T-helper 17 cell (primary cell): Measurements from ENCODE around the gene PCDHA13. TPM values are rescaled to one million over a fixed set of nuclear protein-coding genes. Genes with fewer than 3 reads are reported as not detected.
"Not testable (repeated sequence)": the region's sequence is repeated elsewhere in the genome, so short reads cannot be mapped to it uniquely, and the experiment has no call there.

Source experiments
- ATAC-seq: fragments of 150-1000 bp; cut with Tn5 transposase; 2 replicates; pipeline ENCODE4 v1.10.0; 2021; ENCODE audit warnings: mild to moderate bottlenecking, moderate library complexity
- DNase-seq, 3 donors: peaks; one replicate each; pipeline versions ENCODE4 v3.0.0 to v3.0.0-alpha.2; 2020 to 2021
- H3K9me3 ChIP-seq: one replicate; pipeline ENCODE4 v1.7.0; 2013; ENCODE audit warnings: low read length, mild to moderate bottlenecking; ENCODE audit not compliant: control insufficient read depth, poor library complexity, severe bottlenecking
- H3K27ac Mint-ChIP-seq: one replicate; pipeline ENCODE4 v1.8.0; 2022; ENCODE audit warnings: mild to moderate bottlenecking, moderate library complexity, mixed read lengths
- H3K27me3 Mint-ChIP-seq: one replicate; pipeline ENCODE4 v1.8.0; 2022; ENCODE audit warnings: mixed read lengths
- H3K36me3 Mint-ChIP-seq: one replicate; pipeline ENCODE4 v1.8.0; 2022; ENCODE audit warnings: low read depth, mixed read lengths
- H3K4me1 Mint-ChIP-seq: one replicate; pipeline ENCODE4 v1.8.0; 2022; ENCODE audit warnings: mild to moderate bottlenecking, mixed read lengths
- H3K4me3 Mint-ChIP-seq: one replicate; pipeline ENCODE4 v1.8.0; 2022; ENCODE audit warnings: mild to moderate bottlenecking, moderate library complexity, mixed read lengths
- total RNA-seq, 4 donors: library from RNA in 2 of 4; stranded (reverse) in 2 of 4; gene quantifications; one replicate each; pipeline ENCODE4 v1.2.3 and lab custom pipeline; 2022 to 2026

The PCDHA13 gene
- total RNA-seq, 2 donors from 2014 or later, result not detected

- Mint-ChIP-seq H3K36me3 (no peaks in the 10 kb centered on the region), H3K27ac (no peak overlapping the region), H3K27me3 (peaks cover 28% of the 10 kb centered on the region), H3K4me1 (no peaks in the 10 kb centered on the region), H3K4me3 (no peak overlapping the region)
- H3K9me3 ChIP-seq, result peaks cover 3% of the 10 kb centered on the region
- ATAC-seq (no peak), DNase-seq (no peak)
These were observed 24.5 kb upstream of the PCDHA13 start for GRCh38 chr5:140857177-140857986.

DNA sequence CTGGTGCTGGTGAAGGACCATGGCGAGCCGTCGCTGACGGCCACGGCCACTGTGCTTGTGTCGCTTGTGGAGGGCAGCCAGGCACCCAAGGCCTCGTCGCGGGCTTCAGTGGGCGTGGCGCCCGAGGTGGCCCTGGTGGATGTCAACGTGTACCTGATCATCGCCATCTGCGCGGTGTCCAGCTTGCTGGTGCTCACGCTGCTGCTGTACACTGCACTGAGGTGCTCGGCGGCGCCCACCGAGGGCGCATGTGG is 24.0 kb upstream of the PCDHA13 start:
- Mint-ChIP-seq H3K27ac (no peak overlapping the region), H3K4me1 (no peaks in the 10 kb centered on the region), H3K36me3 (no peaks in the 10 kb centered on the region), H3K4me3 (no peak overlapping the region), H3K27me3 (peaks cover 22% of the 10 kb centered on the region)
- peaks cover 3% of the 10 kb centered on the region for H3K9me3 ChIP-seq
- ATAC-seq (no peak), DNase-seq (no peak)

DNA sequence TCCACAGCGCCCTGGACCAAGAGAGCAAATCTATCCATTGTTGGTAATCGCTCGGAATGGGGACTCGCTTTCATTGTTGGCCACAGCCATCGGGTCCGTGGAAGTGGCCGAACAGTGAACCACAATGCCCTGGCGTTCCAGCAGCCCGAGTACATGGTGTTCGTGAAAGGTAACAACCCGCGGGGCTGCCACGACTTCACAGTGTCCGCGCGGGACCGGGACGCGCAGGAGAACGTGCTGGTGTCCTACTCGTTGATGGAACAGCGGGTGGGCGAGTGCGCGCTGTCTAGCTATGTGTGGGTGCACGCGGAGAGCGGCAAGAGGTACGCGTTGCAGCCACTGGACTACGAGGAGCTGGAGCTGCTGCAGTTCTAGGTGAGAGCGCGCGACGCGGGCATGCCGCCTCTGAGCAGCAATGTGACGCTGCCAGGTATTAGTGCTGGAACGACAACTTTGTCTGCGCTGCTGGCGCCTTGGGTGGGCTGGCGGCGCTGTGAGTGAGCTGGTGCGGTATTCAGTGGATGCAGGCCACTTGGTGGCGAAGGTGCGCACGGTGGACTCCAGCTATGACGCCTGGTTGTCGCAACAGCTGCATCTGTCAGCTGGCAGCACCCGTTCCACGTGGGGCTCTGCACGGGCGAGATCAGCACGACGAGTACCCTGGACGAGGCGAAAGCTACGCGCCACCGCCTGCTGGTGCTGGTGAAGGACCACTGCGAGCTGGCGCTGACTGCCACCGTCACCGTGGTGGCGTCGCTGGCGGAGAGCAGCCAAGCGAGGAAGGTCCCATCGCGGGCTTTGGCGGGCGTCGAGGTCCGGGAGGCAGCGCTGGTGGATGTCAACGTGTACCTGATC is 19.3 kb upstream of the PCDHA13 start:
- H3K4me3 Mint-ChIP-seq, result no peak overlapping the region
- H3K4me1 Mint-ChIP-seq, result no peaks in the 10 kb centered on the region
- DNase-seq, result no peak
- no peaks in the 10 kb centered on the region for H3K36me3 Mint-ChIP-seq
- H3K27me3 Mint-ChIP-seq, result peaks cover 9% of the 10 kb centered on the region
- peaks cover 3% of the 10 kb centered on the region for H3K9me3 ChIP-seq
- no peak overlapping the region for H3K27ac Mint-ChIP-seq
- no peak for ATAC-seq

DNA sequence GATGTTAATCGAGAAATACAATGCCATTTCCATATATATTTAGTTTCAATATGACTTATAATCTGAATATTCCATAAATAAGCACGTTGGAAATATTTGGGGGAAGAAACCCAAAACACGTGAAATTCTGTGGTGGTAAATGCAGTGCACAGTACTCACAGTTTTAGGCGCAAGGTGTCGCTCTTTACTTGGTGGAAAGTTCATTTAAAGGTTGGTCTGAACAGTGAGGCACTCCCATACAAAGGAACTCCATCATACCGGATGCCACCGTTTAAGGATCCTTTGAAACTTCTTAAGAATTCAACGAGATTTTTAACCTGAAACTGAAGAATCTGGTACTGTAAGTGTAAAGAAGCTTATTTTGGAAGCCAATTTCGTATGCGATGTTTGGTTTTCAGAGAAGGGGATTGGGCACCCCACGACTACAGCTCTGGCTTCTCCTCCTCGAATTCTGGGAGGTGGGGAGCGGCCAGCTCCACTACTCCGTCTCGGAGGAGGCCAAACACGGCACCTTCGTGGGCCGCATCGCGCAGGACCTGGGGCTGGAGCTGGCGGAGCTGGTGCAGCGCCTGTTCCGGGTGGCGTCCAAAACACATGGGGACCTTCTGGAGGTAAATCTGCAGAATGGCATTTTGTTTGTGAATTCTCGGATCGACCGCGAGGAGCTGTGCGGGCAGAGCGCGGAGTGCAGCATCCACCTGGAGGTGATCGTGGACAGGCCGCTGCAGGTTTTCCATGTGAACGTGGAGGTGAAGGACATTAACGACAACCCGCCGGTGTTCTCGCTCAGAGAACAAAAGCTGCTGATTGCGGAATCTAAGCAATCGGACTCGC is 13.0 kb upstream of the PCDHA13 start, which contains the start of gene PCDHA11:
PCDHA11 (plus strand) TSS at position 237 of the 834 bp plus-strand sequence; CDS start at position 384, 147 bp downstream.
- Mint-ChIP-seq H3K4me3 (no peak within 1 kb of the TSS), H3K27me3 (peaks cover 19% of the 10 kb centered on the region), H3K27ac (no peak within 1 kb of the TSS), H3K4me1 (no peaks in the 10 kb centered on the region), H3K36me3 (no peaks in the 10 kb centered on the region)
- H3K9me3 ChIP-seq, result no peaks in the 10 kb centered on the region
- DNase-seq (no peak), ATAC-seq (no peak)

GRCh38 chr5:140869555-140869886 is 12.4 kb upstream of the PCDHA13 start:
- Mint-ChIP-seq H3K4me1 (no peaks in the 10 kb centered on the region), H3K4me3 (no peak overlapping the region), H3K27me3 (peaks cover 18% of the 10 kb centered on the region), H3K27ac (no peak overlapping the region), H3K36me3 (no peaks in the 10 kb centered on the region)
- H3K9me3 ChIP-seq, result no peaks in the 10 kb centered on the region
- no peak for DNase-seq
- no peak for ATAC-seq

DNA sequence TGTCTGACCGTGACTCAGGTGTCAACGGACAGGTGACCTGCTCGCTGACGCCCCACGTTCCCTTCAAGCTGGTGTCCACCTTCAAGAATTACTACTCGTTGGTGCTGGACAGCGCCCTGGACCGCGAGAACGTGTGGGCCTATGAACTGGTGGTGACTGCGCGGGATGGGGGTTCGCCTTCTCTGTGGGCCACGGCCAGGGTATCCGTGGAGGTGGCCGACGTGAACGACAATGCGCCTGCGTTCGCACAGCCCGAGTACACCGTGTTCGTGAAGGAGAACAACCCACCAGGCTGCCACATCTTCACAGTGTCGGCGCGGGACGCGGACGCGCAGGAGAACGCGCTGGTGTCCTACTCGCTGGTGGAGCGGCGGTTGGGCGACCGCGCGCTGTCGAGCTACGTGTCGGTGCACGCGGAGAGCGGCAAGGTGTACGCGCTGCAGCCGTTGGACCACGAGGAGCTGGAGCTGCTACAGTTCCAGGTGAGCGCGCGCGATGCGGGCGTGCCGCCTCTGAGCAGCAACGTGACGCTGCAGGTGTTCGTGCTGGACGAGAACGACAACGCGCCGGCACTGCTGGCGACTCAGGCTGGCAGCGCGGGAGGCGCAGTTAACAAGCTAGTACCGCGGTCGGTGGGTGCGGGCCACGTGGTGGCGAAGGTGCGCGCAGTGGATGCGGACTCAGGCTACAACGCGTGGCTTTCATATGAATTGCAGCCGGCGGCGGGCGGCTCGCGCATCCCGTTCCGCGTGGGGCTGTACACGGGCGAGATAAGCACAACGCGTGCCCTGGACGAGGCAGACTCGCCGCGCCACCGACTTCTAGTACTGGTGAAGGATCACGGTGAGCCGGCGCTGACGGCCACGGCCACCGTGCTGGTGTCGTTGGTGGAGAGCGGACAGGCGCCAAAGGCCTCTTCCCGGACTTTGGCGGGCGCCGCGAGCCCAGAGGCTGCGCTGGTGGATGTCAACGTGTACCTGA is 11.4 kb upstream of the PCDHA13 start:
- ATAC-seq (no peak), DNase-seq (no peak)
- H3K27ac Mint-ChIP-seq, result no peak overlapping the region
- H3K4me1 Mint-ChIP-seq, result no peaks in the 10 kb centered on the region
- no peak overlapping the region for H3K4me3 Mint-ChIP-seq
- peaks cover 19% of the 10 kb centered on the region for H3K27me3 Mint-ChIP-seq
- no peaks in the 10 kb centered on the region for H3K36me3 Mint-ChIP-seq
- no peaks in the 10 kb centered on the region for H3K9me3 ChIP-seq

DNA sequence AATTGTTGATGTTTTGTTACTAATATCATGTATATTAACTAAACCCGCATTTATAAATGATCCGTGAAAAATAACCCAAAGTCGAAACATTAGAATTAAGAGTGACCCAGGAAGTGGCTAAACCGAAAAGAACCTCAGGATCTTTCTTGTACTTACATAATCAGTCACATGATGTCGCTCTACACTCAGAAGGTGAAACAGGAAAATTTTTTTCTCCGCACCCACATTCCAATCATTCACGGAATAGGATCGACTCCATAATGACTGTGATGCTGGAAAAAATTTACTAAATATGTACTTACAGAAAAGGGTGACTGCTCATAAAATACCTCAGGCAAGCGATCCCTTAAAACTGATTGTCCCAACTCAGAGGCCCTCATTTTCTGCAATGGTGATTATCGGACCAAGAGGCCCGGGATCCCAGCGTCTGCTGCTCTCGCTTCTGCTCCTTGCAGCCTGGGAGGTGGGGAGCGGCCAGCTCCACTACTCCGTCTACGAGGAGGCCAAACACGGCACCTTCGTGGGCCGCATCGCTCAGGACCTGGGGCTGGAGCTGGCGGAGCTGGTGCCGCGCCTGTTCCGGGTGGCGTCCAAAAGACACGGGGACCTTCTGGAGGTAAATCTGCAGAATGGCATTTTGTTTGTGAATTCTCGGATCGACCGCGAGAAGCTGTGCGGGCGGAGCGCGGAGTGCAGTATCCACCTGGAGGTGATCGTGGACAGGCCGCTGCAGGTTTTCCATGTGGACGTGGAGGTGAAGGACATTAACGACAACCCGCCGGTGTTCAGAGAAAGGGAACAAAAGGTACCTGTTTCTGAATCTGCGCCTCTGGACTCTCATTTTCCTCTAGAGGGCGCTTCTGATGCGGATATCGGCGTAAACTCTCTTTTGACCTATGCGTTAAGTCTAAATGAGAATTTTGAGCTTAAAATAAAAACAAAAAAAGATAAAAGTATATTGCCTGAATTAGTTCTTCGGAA is 6.5 kb upstream of the PCDHA13 start, which contains the start of gene PCDHA12:
PCDHA12 (plus strand) TSS at position 224 of the 981 bp plus-strand sequence; CDS start at position 389, 165 bp downstream.
- H3K4me3 Mint-ChIP-seq, result no peak within 1 kb of the TSS
- no peak within 1 kb of the TSS for H3K27ac Mint-ChIP-seq
- ATAC-seq (no peak), DNase-seq (no peak)
- H3K27me3 Mint-ChIP-seq, result peaks cover 16% of the 10 kb centered on the region
- no peaks in the 10 kb centered on the region for H3K9me3 ChIP-seq
- no peaks in the 10 kb centered on the region for H3K36me3 Mint-ChIP-seq
- no peaks in the 10 kb centered on the region for H3K4me1 Mint-ChIP-seq

DNA sequence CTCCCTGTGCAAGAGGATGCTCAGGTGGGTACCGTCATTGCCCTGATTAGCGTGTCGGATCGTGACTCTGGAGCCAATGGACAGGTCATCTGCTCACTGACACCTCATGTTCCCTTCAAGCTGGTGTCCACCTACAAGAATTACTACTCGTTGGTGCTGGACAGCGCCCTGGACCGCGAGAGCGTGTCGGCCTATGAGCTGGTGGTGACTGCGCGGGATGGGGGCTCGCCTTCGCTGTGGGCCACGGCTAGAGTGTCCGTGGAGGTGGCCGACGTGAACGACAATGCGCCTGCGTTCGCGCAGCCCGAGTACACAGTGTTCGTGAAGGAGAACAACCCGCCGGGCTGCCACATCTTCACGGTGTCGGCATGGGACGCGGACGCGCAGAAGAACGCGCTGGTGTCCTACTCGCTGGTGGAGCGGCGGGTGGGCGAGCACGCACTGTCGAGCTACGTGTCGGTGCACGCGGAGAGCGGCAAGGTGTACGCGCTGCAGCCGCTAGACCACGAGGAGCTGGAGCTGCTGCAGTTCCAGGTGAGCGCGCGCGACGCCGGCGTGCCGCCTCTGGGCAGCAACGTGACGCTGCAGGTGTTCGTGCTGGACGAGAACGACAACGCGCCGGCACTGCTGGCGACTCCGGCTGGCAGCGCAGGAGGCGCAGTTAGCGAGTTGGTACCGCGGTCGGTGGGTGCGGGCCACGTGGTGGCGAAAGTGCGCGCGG is 5.2 kb upstream of the PCDHA13 start:
- peaks cover 14% of the 10 kb centered on the region for H3K27me3 Mint-ChIP-seq
- not testable (repeated sequence) for ATAC-seq, H3K36me3 Mint-ChIP-seq, H3K9me3 ChIP-seq, H3K4me3 Mint-ChIP-seq, DNase-seq, H3K4me1 Mint-ChIP-seq, H3K27ac Mint-ChIP-seq

- ATAC-seq, result no peak
These were observed 4.7 kb upstream of the PCDHA13 start for GRCh38 chr5:140877262-140877581.

DNA sequence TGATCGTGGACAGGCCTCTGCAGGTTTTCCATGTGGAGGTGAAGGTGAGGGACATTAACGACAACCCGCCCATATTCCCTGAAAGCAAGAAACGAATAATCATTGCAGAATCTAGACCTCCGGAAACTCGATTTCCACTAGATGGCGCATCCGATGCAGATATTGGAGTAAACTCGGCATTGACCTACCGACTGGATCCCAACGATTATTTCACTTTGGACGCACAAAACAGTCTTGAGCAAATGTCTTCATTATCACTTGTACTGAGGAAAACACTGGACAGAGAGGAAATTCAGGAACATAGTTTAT is 621 bp downstream of the PCDHA13 start:
- H3K36me3 Mint-ChIP-seq, result no peaks in the 10 kb centered on the region
- ATAC-seq, result no peak
- H3K4me3 Mint-ChIP-seq, result no peak overlapping the region
- no peak overlapping the region for H3K27ac Mint-ChIP-seq
- DNase-seq, result no peak
- H3K27me3 Mint-ChIP-seq, result peaks cover 6% of the 10 kb centered on the region
- H3K4me1 Mint-ChIP-seq, result no peaks in the 10 kb centered on the region
- peaks cover 4% of the 10 kb centered on the region for H3K9me3 ChIP-seq

More at GRCh38 chr5:140877262-140877581, 4.7 kb upstream of the PCDHA13 start:
- Mint-ChIP-seq H3K27me3 (peaks cover 11% of the 10 kb centered on the region), H3K4me1 (no peaks in the 10 kb centered on the region), H3K27ac (no peak overlapping the region), H3K4me3 (no peak overlapping the region), H3K36me3 (no peaks in the 10 kb centered on the region)
- peaks cover 4% of the 10 kb centered on the region for H3K9me3 ChIP-seq
- DNase-seq, result no peak

DNA sequence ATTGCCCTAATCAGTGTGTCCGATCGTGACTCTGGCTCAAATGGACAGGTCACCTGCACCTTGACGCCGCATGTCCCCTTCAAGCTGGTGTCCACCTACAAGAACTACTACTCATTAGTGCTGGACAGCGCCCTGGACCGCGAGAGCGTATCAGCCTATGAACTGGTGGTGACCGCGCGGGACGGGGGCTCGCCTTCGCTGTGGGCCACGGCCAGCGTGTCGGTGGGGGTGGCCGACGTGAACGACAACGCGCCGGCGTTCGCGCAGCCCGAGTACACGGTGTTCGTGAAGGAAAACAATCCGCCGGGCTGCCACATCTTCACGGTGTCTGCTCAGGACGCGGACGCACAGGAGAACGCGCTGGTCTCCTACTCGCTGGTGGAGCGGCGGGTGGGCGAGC is 1.4 kb downstream of the PCDHA13 start:
- Mint-ChIP-seq H3K36me3 (no peaks in the 10 kb centered on the region), H3K27ac (no peak overlapping the region), H3K27me3 (peaks cover 6% of the 10 kb centered on the region), H3K4me1 (no peaks in the 10 kb centered on the region), H3K4me3 (no peak overlapping the region)
- DNase-seq (no peak), ATAC-seq (no peak)
- H3K9me3 ChIP-seq, result peaks cover 4% of the 10 kb centered on the region
